NCI-H524 (cell line): ENCODE results near the gene PDZRN4.
"Not testable (repeated sequence)": the region's sequence is repeated elsewhere in the genome, so short reads cannot be mapped to it uniquely, and the experiment has no call there.

Experiments
- DNase-seq, 2 experiments: peaks; one replicate each; lab custom pipeline; 2025; lab: John Stamatoyannopoulos, UW

Gene PDZRN4

DNA sequence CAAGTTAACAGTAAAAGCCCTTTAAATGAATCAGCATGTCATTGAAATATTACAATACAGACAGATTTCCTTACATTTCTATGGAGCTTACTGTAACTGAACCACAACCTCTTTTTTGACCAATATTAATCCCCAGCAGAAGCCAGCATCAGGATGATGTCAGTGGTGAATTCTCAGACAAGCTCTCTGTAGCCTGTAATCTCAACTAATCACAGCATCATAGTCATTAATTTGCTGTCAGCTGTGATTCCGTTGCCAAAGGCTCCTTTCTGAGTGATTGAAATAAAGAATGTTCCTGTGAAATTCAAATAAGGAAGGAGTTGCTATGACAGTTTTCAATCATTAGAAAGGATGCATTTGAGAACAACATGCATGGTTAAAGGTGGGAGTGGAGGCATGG is 323.1 kb downstream of the PDZRN4 start:
- no peak for DNase-seq

DNA sequence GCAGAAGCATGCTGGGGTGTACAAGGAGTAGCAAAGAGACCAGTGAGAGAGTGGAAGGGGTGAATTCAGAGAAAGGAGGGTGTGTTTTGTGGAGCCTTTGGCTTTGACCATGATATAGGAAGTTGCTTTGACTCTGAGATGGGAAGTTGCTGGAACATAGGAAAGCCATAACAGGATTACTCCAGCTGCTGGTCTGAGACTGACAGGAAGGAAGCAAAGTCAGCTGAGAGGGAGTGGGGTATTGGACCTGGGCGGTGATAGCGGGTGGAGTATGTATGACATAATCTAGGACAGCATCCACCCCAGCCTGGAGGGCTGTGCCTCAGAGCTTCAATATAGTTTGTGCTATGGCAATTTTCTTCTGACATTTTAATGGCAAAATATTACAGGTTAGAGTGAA is 324.4 kb downstream of the PDZRN4 start:
- no peak for DNase-seq

DNA sequence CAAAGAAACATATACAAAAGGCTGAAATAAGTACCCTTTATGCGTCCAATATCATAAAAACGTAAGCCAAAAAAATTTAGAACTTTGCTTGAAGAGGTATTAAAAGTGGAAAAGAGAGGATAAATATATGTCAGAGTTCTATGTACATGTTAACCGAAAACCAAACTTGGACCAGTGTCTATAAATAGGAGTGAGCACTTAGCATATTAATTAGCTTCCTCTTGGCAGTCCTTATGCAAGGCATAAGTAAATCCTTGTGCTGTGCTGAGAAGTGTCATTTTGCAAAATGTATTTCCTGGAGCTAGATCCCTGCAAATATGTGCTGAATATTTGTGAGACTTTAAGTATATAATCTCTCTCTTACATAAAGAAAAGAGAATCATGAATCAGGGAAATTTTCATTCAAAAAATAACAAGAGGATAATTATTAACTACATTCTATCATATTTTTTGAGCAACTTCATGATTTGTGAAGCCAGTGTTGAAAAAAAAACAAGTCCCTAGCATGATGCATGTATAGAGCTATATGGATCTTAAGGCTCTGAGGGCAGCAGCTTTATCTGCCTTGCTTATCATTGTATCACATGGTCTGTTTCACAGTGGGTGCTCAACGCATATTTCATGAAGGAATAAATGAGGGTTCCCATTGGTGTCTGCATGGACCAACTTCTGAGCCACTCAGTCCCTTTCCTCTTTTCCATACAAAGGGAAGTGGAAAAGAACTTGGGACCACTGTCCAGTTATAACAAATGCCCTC is 326.1 kb downstream of the PDZRN4 start:
- peak in 1 of 2 experiments; percentile 43 for DNase-seq

DNA sequence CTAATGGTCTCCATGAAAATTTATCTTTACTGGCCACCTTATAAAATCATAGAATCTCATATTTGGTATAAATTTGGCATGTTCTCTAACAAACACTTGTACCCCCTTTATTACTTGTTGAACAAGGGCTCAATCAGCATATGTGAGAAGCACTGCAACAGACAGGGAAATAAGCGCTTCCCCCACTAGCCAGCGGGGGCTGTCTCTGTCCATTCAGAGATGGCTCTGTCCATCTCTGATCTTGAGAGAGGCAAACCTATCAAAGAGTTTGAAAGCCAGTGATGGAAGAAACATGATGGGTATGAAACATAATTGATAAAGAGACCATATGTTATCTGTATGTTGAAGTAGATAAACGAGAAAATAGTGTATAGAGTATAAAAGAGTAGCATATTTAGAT is 326.8 kb downstream of the PDZRN4 start:
- DNase-seq = peak in 1 of 2 experiments; percentile 28

DNA sequence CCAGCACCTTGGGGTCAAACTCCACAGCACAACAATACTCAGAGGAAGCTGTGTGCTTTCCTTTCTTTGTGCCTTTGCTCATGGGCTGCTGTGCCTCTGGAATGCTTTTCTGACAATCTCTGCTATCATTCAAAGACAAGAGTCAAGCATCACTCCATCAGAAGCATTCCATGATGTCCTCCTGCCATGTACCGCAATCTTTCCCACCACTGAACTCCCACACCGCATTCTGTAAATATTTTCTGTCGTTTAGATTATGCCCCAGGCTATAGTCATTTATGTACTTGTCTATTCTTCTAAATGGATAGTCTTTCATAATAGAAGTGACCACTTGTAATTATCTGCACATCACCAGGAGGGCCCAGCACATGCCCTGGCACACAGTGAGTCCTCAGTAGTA is 327.8 kb downstream of the PDZRN4 start:
- DNase-seq = no peak

DNA sequence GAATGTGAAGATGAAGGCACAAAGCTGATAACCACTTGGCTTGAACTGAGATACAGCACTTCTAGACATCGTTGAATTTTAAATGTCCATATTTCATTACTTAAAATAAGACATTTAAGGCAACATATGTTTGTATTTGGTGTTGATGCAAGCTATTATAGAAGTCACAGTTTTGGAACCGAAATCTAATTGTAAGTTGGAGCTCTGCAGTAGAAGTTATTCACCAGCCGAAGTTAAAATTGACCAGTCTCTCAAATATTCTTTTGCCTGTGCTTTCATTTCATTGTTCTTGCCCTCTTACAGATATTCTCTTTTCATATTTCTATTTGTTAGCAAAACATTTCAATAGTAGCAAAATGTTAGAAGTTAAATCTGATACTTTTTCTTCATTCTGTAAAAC is 332.7 kb downstream of the PDZRN4 start:
- no peak for DNase-seq

DNA sequence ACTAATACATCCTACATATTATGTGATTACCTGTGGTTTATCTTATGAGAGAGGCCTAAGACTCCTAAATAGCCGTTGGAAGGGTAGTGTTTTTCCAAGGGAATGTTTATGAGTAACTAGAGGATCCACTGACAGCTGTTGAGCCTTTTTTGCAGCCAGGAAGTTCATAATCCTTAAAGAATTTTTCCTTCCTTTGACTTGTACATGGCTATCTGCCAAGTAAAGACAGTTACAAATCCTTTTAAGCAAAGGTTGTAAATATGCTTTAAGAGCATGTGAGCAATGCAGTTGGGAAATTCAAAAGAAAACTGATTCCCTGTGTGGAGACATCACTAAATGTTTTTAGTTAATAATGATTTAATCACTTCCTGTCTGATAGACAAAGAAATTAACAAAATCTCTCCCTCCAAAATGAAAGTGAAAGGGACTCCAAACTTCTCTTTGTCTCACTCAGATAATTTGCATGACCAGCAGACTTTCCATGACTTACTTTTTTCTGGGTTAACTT is 333.8 kb downstream of the PDZRN4 start:
- peak; percentile 54 to 85 for DNase-seq

DNA sequence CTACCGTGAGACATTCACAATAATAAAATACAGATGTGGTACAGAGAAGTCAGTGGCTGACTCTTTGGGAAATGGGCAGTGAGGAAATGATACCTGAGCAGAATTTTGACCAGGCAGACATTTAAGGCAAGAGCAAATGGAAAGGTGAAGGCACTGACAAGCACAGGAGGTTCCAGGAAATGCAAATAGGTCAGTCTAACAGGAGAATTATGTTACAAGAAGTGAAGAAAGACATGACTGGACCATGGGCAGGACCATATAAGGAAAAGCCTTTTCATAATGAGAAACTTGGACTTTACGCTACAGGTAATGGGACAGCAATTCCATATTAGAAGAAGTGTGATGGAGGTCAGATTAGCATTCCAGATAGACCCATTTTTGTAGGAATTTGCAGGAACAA is 338.9 kb downstream of the PDZRN4 start:
- no peak for DNase-seq

DNA sequence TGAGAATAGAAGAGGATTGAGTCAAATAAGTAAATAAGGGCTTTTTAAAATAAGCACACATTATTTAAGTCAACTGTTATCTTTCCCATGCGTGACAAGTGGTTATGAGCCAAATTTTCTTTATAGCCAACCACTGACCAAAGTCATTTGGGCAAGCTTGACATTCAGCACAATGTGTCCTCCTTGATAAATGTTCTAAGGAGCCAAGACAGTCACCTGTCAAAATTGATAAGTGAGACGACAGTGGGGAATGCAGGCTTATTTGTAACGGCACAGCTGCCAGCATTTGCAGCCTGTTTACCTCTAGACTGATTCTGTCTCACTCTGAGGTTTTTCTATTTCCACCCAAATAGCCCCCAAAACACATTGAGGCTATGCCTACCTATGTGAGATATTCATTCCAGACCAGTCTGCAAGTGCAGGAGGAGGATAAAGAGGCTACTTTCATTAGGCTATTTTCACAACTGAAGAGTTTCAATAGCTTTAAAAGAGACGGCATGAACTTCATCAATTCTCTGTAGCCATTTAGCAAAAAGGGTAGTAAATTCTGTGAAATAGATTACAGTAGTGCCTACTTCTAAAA is 339.5 kb downstream of the PDZRN4 start:
- no peak for DNase-seq

DNA sequence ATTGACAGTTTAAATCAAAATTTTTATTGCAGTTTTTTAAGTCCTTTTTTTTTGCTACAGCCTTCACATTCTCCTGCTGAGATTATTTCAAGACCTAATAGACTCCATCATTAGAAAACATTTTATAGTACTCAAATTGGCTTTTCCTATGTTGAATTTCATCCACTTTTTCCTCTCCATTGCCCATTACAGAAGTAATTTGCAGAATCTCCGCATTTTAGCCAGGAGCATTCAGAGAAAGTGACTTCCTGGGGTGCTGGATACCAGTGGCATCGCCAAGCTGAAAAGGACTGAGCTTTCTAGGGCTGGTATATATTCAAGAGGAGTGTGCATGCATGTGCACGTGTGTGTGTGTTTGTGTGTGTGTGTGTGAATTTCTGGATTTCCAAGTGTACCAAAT is 340.8 kb downstream of the PDZRN4 start:
- DNase-seq = no peak

DNA sequence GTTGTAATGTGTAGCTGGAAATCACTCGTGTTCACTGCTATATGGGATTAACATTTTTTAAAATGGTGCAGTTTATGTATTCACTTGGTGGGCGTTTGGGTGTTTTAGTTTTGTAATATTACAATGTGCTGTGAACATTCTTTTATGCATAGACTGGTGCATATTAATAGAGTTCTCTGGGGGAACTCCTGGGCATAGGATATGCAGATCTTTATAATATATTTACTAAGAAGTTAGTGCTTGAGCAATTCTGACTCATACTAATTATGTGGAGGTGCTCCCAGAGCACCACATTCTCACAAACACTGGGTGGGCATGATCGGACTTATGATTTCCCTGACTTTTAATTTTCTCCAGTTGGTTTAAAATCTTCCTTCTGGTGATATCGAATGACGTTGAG is 342.3 kb downstream of the PDZRN4 start:
- no peak for DNase-seq

DNA sequence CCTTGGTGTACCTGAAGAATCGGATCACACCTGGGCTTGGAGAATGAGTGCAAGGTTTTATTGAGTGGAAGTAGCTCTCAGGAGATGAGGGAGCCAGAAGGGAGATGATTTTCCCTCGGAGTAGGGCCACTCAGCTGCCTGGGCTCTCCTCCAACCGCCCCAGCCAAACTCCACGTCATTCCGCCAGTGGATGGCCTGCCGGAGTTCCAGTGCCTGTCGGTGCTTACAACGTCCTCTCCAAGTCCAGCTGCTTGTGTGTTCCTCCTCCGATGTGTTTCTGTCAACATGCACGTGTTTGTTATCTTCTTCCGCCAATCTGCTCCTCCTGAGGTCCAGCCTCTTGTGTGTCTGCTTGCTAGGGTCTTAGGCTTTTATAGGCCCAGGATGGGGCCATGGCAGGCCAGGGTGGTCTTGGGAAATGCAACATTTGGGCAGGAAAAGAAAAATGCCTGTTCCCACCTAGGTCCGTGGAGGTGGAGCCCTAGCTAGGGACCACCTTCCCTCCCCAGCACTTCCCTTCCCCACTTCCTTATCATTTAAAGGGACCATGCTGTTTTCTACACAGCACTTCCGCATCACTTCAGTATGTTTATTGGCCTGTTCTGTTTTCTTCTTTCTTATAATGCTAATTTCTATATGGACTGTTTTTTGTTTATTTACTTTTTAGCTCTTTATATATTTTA is 343.2 kb downstream of the PDZRN4 start:
- DNase-seq = no peak

DNA sequence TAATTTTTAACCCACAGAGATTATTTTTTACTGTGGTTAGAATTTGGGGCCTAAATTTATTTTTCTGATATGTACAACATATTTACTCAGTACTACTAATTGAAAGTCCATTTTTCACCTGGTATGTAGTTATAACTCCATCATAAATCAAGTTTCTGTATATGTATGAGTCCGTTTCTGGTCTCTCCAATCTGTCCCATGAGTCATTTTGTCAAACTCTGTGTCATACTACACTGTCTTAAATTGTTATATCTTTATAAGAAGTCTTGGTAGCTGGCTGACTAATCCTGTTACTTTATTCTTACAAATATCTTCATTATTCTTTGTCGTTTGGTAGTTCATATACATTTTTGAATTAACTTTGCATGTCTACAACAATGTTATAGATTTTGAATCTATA is 344.0 kb downstream of the PDZRN4 start:
- DNase-seq = no peak

DNA sequence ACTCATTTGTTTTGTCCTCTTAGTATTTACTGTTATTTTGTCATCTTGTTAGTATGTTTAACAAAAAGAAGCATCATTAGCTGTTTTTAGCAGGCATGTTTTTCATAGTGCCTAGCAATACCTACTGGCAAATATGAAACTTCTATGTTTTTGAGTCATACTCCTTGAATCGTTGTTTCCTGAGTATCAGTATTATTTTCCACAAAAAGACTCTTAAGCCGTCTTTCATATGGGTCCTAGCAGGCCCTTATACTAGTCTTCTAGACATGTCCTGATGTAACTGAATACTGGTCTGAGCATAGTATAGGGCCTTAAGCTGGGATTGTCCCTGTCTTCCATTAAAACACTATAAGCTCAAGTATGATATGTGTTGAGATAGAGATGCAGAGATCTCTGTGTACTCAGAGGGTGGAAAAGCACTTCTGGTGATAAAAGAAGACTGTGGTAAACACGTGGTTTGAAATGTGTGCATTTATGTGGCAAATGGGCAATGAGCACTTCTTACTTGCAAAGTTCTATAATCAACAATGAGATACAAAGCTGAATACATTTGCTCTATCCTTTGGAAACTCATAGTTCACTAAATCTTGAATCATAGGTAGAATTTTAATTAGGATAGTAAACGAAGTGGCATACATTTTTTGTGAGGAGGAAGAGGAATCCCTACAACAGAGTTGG is 348.8 kb downstream of the PDZRN4 start:
- DNase-seq = no peak

DNA sequence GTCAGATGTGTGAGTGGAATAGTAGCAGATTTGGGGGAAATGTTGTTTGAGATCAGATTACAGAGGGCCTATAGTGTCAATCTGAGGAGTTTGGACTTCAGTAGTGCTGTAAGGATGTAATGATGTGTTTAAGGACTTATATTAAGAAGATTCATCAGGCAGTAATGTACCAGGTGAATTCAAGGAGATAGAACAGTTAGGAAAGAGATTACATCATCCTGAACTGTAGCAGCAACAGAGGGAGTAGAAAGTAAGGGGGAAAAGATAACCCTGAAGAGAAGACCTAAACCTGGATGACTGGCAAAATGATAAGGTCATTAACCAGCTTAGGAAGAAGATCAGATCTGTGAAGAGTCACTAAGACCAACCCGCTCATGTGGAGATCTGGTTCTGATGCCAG is 349.4 kb downstream of the PDZRN4 start:
- no peak for DNase-seq

DNA sequence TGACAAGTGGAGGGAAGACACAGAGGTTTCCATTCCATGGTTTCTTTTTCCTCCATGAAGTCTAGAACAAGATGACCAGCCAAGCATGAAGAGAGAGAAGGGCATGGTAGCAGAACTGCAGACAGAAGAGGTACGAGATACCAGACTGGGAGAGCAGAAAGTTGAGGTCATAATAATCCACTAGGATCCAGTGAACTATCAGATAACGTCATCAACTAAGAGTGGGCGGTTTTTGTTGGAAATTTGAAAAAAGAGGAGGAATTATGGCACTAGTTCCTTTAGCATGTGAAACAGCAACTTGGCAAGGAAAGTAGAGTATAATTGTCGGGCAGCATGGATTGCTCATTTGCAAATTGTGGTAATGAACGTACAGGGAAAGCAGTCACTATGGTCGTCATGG is 357.6 kb downstream of the PDZRN4 start:
- DNase-seq = no peak

DNA sequence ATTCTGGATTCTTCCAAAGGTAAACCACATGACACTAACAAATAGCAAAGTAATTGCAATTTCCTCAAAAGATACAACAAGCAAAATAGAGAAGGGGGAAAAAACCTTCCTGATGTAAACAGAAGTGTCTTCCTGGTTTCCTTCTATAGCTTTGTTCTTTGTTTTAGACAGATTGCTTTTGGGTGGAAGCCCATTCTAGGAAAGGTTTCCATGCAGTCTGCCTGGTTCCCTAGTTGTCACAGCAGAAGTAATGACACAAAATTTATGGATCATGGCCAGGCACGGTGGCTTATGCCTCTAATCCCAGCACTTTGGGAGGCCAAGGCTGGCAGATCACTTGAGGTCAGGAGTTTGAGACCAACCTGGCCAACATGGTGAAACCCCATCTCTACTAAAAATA is 359.0 kb downstream of the PDZRN4 start:
- not testable (repeated sequence) for DNase-seq

DNA sequence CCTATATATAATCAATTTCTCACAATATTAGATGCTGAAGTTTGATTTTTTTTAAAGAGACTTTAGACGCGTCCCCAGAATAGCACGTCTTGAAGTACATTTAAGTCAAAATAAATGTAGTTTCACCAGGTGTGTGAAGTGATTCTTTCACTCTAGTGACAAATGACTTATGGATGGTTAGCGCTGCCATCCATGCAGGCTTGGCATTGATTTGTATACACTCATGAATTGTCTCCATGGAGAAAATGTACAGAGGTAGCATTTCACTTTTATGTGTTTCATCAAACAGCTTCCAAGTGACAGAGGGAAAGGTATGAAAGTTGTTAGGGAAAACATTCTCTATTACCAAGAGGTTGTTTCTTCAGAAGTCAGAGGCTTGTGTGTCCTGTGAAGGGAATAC is 360.8 kb downstream of the PDZRN4 start:
- no peak for DNase-seq

DNA sequence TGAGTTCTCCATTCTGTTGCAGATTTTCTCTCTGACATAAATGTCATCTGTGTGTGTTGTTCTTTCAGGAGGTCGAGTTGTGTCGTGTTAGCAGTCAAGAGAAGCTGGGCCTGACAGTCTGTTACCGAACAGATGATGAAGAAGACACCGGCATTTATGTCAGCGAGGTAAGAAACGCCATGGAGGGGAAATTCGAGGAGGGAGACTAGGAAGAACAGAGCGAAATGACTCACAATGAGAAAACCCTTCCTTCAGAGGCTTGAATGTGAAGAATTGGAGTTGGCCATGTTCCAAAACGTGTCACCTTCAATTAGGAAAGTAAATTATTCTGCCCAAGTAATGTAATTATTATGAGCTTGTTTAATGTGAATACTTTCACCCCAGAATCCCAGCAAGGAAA is 364.5 kb downstream of the PDZRN4 start:
- peak in 1 of 2 experiments; percentile 45 for DNase-seq

DNA sequence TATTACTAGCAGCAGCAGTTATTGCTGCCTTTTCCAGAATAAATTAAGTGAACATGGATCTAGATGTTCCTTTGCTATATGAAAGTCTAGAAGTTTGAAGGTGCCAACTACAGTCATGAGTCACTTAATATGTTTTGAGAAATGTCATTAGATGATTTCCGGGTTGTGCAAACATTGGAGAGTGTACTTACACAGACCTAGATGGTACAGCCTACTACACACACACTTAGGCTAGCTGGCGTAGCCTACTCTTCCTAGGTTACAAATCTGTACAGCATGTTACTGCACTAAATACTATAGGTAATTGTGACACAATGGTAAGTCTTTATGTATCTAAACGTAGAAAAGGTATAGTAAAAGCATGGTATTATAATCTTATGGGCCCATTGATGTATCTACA is 368.1 kb downstream of the PDZRN4 start:
- no peak for DNase-seq

DNA sequence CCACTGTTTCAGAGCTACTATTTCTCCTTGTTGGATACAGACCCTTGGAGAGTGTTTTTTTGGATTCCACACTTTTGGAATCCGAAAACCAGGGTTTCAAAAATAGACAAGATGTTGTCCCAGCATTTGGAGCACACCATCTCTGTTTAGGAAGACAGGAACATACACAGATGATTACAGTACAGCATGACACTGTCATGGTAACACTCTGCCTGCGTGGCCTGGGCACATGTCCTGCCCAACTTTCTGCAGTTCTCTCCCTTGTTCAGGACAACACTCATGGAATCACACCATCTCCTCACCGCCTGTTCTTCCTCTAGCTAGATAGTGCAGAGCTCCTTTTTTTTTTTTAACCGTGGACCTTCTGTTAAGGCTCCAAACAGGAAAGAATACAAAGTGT is 369.2 kb downstream of the PDZRN4 start:
- no peak for DNase-seq

DNA sequence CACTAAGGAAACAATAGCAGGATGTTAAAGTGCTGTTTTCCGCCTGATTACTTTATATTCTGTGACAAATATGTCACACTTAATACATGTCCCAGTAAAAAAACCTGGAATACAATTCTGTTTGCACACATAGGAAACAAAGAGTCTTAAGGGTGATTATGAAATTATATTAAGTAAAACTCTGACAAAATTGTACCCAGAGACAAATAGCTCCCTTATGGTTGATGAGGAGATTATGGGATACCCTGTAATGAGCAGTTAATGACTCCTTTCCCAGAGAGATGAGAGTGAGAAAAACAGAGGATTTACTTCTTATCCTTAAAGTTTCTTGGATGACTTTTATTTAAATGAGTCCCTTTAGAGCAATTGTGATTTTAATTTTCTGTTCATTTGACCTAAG is 370.6 kb downstream of the PDZRN4 start:
- DNase-seq = no peak

DNA sequence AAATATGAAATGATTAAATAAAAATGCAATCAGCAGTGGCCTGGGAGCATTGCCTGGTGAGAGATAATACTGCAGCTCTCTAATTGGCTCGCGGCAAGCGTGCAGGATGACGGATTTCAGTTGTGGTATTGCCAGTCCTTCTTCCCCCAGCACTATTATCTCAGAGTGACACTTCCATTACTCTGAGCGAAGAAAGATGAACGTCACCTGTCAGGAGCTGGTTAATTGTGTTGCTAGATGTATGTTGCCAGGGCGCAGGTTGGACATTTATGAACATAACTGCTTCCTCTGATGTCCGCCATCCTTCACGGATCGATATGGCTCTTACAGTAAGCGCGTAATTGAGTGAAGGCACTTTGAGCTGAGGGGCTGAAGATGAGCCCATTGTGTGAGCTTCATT is 374.9 kb downstream of the PDZRN4 start:
- DNase-seq = no peak
